Measurements from ENCODE around the gene NT5DC4. TPM values are rescaled to one million over a fixed set of nuclear protein-coding genes. Genes with fewer than 3 reads are reported as not detected.

Gene NT5DC4
- total RNA-seq, 2 donors from 2014 or later: not detected

GRCh38 chr2:112694182-112694581, 26.6 kb upstream of the NT5DC4 start:
- ATAC-seq: no peak
- Histone ChIP-seq H3K9me3 (no peaks in the 10 kb centered on the region), H3K4me3 (no peak overlapping the region), H3K36me3 (replicated peaks in 1 of 2; ENCODE audit: insufficient read depth in 1 of 2, low read depth in 2 of 2) (no peaks in the 10 kb centered on the region), H3K27me3 (no peaks in the 10 kb centered on the region), H3K27ac (no peak overlapping the region), H3K4me1 (peaks cover 7% of the 10 kb centered on the region)
- no peak for DNase-seq
- intact Hi-C loops (cut with DNase I): no loop called here
- TF ChIP-seq POLR2A (IDR thresholded peaks at IDR 0.05) (no peak), CTCF (IDR thresholded peaks at IDR 0.05) (no peak)
- WGBS, 2 donors: 80 to 84% methylated on average over 12 of the region's 12 CpGs

GRCh38 chr2:112698834-112699515, 21.8 kb upstream of the NT5DC4 start:
- Histone ChIP-seq H3K4me3 (no peak overlapping the region), H3K36me3 (replicated peaks in 1 of 2; ENCODE audit: insufficient read depth in 1 of 2, low read depth in 2 of 2) (no peaks in the 10 kb centered on the region), H3K27ac (peak overlapping the region in 1 of 4 donors; percentile 61), H3K4me1 (no peaks in the 10 kb centered on the region), H3K9me3 (no peaks in the 10 kb centered on the region), H3K27me3 (no peaks in the 10 kb centered on the region)
- ATAC-seq (no peak), DNase-seq (no peak)
- TF ChIP-seq POLR2A (IDR thresholded peaks at IDR 0.05) (no peak), CTCF (IDR thresholded peaks at IDR 0.05) (no peak)
- WGBS, 2 donors: 73 to 80% methylated on average over 3 of the region's 3 CpGs
- intact Hi-C loops (cut with DNase I): no loop called here

GRCh38 chr2:112699984-112700667, 20.7 kb upstream of the NT5DC4 start:
- intact Hi-C loops (cut with DNase I): no loop called here
- TF ChIP-seq POLR2A (IDR thresholded peaks at IDR 0.05) (no peak), CTCF (IDR thresholded peaks at IDR 0.05) (no peak)
- Histone ChIP-seq H3K36me3 (replicated peaks in 1 of 2; ENCODE audit: insufficient read depth in 1 of 2, low read depth in 2 of 2) (no peaks in the 10 kb centered on the region), H3K4me1 (no peaks in the 10 kb centered on the region), H3K27ac (peak overlapping the region in 1 of 4 donors; percentile 61), H3K27me3 (no peaks in the 10 kb centered on the region), H3K9me3 (no peaks in the 10 kb centered on the region), H3K4me3 (no peak overlapping the region)
- 42 to 61% methylated on average over 3 of the region's 3 CpGs for WGBS, 2 donors
- ATAC-seq (no peak), DNase-seq (no peak)

GRCh38 chr2:112701052-112701451, 19.8 kb upstream of the NT5DC4 start:
- H3K27ac ChIP-seq: peak overlapping the region in 1 of 4 donors; percentile 61
- H3K9me3 ChIP-seq: no peaks in the 10 kb centered on the region
- H3K27me3 ChIP-seq: no peaks in the 10 kb centered on the region
- WGBS, 2 donors: 74 to 76% methylated on average over 8 of the region's 8 CpGs
- no peak overlapping the region for H3K4me3 ChIP-seq
- H3K36me3 ChIP-seq (replicated peaks in 1 of 2; ENCODE audit: insufficient read depth in 1 of 2, low read depth in 2 of 2): no peaks in the 10 kb centered on the region
- intact Hi-C loops (cut with DNase I): no loop called here
- no peaks in the 10 kb centered on the region for H3K4me1 ChIP-seq
- DNase-seq (peak in 1 of 4 donors; percentile 50), ATAC-seq (no peak)
- TF ChIP-seq POLR2A (IDR thresholded peaks at IDR 0.05) (no peak), CTCF (IDR thresholded peaks at IDR 0.05) (no peak)

Data from body of pancreas (tissue), 4 donors.